GM21390 (cell line): Measurements from ENCODE around the gene RAB27A.

Source experiments
- ATAC-seq: cut with Tn5 transposase; IDR thresholded peaks from one replicate; pipeline ENCODE4 v1.9.1; 2021; ENCODE audit not compliant: unreplicated experiment

Gene RAB27A

GRCh38 chr15:55230051-55230670, 59.5 kb downstream of the RAB27A start:
- no peak for ATAC-seq

- no peak for ATAC-seq
Measured at GRCh38 chr15:55226127-55226526, 63.5 kb downstream of the RAB27A start.

GRCh38 chr15:55224892-55225291, 64.7 kb downstream of the RAB27A start:
- peak; percentile 30 for ATAC-seq

GRCh38 chr15:55222588-55222987, 67.0 kb downstream of the RAB27A start:
- peak; percentile 78 for ATAC-seq

- peak; percentile 34 for ATAC-seq
Measured at GRCh38 chr15:55221090-55222011, 68.3 kb downstream of the RAB27A start.

GRCh38 chr15:55220606-55221005, 69.0 kb downstream of the RAB27A start:
- no peak for ATAC-seq

GRCh38 chr15:55218056-55218455, 71.6 kb downstream of the RAB27A start:
- ATAC-seq: no peak

GRCh38 chr15:55204464-55204863, 85.1 kb downstream of the RAB27A start:
- ATAC-seq: no peak

- no peak for ATAC-seq
Measured at GRCh38 chr15:55202206-55202605, 87.4 kb downstream of the RAB27A start.

GRCh38 chr15:55198706-55199105, 90.9 kb downstream of the RAB27A start:
- ATAC-seq: no peak

- no peak for ATAC-seq
Measured at GRCh38 chr15:55197719-55198118, 91.9 kb downstream of the RAB27A start.

- ATAC-seq: peak; percentile 24
Measured at GRCh38 chr15:55197362-55197705, 92.3 kb downstream of the RAB27A start.

- ATAC-seq: peak; percentile 95
Measured at GRCh38 chr15:55196458-55197361, 92.9 kb downstream of the RAB27A start, which contains the start of gene RSL24D1. Gene RSL24D1 (minus strand): TSS chr15:55196941. CDS start chr15:55196890, 51 bp downstream.

GRCh38 chr15:55195996-55196395, 93.6 kb downstream of the RAB27A start:
- no peak for ATAC-seq

- ATAC-seq: no peak
Measured at GRCh38 chr15:55194256-55194655, 95.4 kb downstream of the RAB27A start.

- ATAC-seq: no peak
Measured at GRCh38 chr15:55186331-55186730, 103.3 kb downstream of the RAB27A start.

- ATAC-seq: no peak
Measured at GRCh38 chr15:55183679-55184078, 105.9 kb downstream of the RAB27A start.

GRCh38 chr15:55179141-55179540, 110.5 kb downstream of the RAB27A start:
- ATAC-seq: no peak

- ATAC-seq: no peak
Measured at GRCh38 chr15:55170361-55170760, 119.3 kb downstream of the RAB27A start.

GRCh38 chr15:55168350-55168974, 121.2 kb downstream of the RAB27A start:
- ATAC-seq: peak; percentile 94

- no peak for ATAC-seq
Measured at GRCh38 chr15:55164284-55164683, 125.3 kb downstream of the RAB27A start.
